Urinary bladder (tissue), 4 donors: ENCODE results near the gene NPAP1. TPM values are rescaled to one million over a fixed set of nuclear protein-coding genes. Genes with fewer than 3 reads are reported as not detected.

Experiments used
- DNase-seq: peaks from one replicate; pipeline ENCODE4 v3.0.0-alpha.2; 2015; ENCODE audit errors: extremely low spot score
- H3K27ac ChIP-seq: one replicate; pipeline ENCODE4 v1.5.1; 2013; ENCODE audit warnings: low read depth, mild to moderate bottlenecking, moderate library complexity
- H3K36me3 ChIP-seq: one replicate; pipeline ENCODE4 v1.6.1; 2013; ENCODE audit warnings: mild to moderate bottlenecking, moderate library complexity; ENCODE audit not compliant: insufficient read depth
- H3K4me1 ChIP-seq: one replicate; pipeline ENCODE4 v1.6.1; 2013; ENCODE audit warnings: mild to moderate bottlenecking, moderate library complexity; ENCODE audit not compliant: insufficient read depth
- H3K4me3 ChIP-seq: one replicate; pipeline ENCODE4 v1.5.1; 2013; ENCODE audit warnings: low read depth, low read length
- WGBS: extraction: QIAGEN DNeasy Blood & Tissue Kit; methylation state at CpG from one replicate; pipeline ENCODE4 v1.1.7; 2013; 5-methylcytosine and 5-hydroxymethylcytosine counted together
- polyA plus RNA-seq: library from polyadenylated mRNA; stranded (reverse); fragments of 200-250 nt; gene quantifications from one replicate; pipeline ENCODE4 v1.2.3, GENCODE V29; 2013
- total RNA-seq: library from RNA; depleted of rRNA; stranded (reverse); fragments of >200 nt; gene quantifications from one replicate; pipeline ENCODE4 v1.2.3, GENCODE V29; 2014
- donor health status: healthy with polysubstance abuse.
- donor health status: healthy.

The NPAP1 gene
- total and polyA plus RNA-seq, 2 donors = 0.03 to 0.58 TPM

- 60% methylated on average over 3 of the region's 3 CpGs for WGBS
- H3K4me1 ChIP-seq = no peaks in the 10 kb centered on the region
- H3K36me3 ChIP-seq = no peaks in the 10 kb centered on the region
- H3K27ac ChIP-seq = no peak overlapping the region
- no peak for DNase-seq
- no peak overlapping the region for H3K4me3 ChIP-seq
Measured at GRCh38 chr15:24696201-24696600, 20.6 kb downstream of the NPAP1 start.

- Histone ChIP-seq H3K4me3 (no peak overlapping the region), H3K27ac (no peak overlapping the region), H3K36me3 (no peaks in the 10 kb centered on the region), H3K4me1 (no peaks in the 10 kb centered on the region)
- WGBS = 61% methylated on average over 9 of the region's 9 CpGs
- no peak for DNase-seq
Measured at GRCh38 chr15:24696842-24697241, 21.3 kb downstream of the NPAP1 start.

GRCh38 chr15:24718289-24719082, 42.9 kb downstream of the NPAP1 start:
- WGBS = 68% methylated on average over 5 of the region's 5 CpGs
- no peaks in the 10 kb centered on the region for H3K36me3 ChIP-seq
- H3K4me1 ChIP-seq = no peaks in the 10 kb centered on the region
- H3K4me3 ChIP-seq = no peak overlapping the region
- no peak overlapping the region for H3K27ac ChIP-seq
- DNase-seq = no peak

DNA sequence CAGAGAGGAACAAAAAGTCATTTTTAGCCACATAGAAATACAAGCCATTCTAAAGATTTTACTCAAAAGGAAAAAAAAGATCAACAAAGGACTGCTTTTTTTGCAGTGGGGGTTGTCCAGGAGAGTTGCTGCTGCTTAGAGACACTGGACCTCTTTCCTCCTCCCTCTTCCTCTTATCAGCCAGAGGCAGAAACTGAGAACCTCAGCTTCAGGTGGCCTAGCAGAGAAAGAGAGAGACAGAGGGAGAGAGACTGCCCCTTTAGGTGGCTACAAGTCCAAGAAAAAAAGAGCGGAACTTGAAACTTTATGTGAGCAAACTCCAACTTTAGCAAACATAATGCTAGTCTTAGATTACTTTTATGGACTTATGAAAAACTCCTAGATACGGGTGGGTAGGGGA, 54.2 kb downstream of the NPAP1 start:
- no peak for DNase-seq
- no peak overlapping the region for H3K27ac ChIP-seq
- no peaks in the 10 kb centered on the region for H3K36me3 ChIP-seq
- H3K4me3 ChIP-seq = no peak overlapping the region
- 82% methylated on average over 2 of the region's 2 CpGs for WGBS
- H3K4me1 ChIP-seq = no peaks in the 10 kb centered on the region
